GM19324 (cell line): ENCODE data around the gene CDH5.

ENCODE experiments used
- ATAC-seq: cut with Tn5 transposase; IDR thresholded peaks from one replicate; pipeline ENCODE4 v1.9.1; 2021; ENCODE audit warnings: mild to moderate bottlenecking, moderate library complexity; ENCODE audit not compliant: unreplicated experiment, low FRiP score

CDH5 gene

GRCh38 chr16:66388350-66389139 lies 22.1 kb downstream of the CDH5 start:
- no peak for ATAC-seq

DNA sequence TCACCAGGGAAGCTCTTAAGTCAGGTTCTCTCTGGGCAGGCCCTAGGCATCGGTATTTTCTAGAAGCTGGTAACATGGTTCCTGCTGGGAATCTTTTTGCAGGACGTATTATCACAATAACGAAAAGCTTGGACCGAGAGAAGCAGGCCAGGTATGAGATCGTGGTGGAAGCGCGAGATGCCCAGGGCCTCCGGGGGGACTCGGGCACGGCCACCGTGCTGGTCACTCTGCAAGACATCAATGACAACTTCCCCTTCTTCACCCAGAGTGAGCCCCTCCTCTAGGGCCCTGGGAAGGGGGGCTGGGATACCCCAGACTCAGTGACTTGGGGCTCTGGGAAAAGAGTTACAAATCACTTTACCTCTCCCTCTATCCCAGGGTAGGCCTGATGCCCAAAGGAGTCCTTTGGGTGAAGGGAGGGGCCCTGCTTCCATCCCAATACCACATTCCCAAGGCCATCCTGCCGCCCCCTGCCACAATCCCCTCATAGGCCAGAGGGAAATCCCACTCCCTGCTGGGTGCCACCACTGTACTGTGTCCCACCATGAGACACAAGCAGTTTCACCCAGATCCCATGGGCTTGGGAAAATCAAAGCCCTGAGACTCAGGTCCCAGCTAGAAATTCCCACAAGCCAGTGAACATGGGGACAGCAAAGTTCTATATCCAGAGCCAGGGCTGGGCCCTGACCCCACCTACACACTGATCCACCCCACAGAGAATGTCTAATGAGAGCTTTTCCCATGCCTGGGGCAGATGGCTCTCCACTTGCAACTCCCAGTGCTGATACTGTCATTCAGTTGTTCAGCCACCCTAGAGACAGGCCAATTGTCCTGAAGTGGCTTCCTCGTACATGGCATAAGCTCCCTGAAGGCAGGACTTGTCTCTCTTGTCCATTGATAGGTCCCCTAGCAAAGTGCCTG lies 23.0 kb downstream of the CDH5 start:
- ATAC-seq: no peak

GRCh38 chr16:66390346-66391108 lies 24.0 kb downstream of the CDH5 start:
- no peak for ATAC-seq

GRCh38 chr16:66391726-66392670 lies 25.5 kb downstream of the CDH5 start:
- ATAC-seq: no peak

DNA sequence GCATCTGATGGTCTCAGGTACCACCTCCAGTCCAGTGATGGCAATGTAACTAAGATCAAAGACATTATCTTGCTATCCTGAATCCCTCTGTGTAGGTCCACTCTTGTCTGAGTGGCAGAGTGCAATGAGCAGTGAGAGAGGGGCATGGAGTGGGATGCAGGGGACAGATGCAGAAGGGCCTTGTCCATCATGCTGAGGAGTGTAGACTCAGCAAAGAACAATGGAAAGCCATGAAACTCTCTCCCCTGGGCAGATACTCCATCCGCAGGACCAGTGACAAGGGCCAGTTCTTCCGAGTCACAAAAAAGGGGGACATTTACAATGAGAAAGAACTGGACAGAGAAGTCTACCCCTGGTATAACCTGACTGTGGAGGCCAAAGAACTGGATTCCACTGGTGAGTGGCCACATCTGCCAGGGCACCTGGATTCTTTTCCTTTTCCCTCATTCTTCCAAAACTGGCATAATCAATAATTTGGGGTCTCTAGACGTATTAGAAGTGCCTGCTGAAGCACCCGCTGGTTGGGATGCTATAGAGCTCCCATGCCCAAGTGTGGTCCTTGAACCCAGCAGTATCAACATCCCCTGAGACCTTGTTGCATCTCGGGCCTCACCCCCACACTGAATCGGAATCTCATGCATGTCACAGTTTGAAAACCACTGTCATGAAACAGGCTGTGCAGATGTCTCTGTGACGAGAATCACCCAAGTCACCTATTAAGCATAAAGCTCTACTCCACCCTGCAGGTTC lies 29.5 kb downstream of the CDH5 start:
- ATAC-seq: no peak

- no peak for ATAC-seq
Observed at GRCh38 chr16:66397736-66398433, 31.4 kb downstream of the CDH5 start.

- no peak for ATAC-seq
Observed at GRCh38 chr16:66399031-66399430, 32.5 kb downstream of the CDH5 start.

GRCh38 chr16:66399930-66400329 lies 33.4 kb downstream of the CDH5 start:
- no peak for ATAC-seq

DNA sequence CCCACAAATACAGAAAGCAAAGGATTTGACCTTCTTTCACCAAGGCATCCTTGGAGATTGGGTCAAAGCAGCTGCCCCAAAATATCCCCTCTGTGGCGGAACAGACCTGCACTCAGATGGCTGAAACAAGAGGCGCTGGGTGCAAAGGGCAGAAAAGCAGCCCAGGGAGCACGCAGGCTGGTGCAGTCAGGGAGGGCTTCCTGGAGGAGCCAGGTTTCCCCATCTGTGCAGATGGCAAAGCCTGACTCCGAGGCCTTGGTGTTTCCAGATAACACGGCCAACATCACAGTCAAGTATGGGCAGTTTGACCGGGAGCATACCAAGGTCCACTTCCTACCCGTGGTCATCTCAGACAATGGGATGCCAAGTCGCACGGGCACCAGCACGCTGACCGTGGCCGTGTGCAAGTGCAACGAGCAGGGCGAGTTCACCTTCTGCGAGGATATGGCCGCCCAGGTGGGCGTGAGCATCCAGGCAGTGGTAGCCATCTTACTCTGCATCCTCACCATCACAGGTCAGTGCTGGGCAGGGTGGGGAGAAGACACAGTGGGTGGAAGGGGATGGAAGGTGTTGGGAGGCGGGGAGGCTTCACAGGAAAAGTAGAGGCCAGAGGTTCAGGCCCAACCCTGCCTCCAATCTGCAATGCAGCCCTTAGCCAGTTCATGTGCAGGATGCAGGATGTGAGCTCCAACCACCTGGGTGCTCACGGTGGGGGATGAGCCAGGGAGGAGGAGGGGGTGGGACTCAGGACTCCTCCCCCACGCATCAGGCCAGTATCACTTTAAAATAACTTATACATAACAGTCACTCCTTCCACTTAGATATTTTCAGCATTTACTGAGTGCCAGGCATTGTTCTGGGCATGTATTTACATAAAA lies 34.3 kb downstream of the CDH5 start:
- ATAC-seq: no peak

- ATAC-seq: no peak
Observed at GRCh38 chr16:66401610-66402009, 35.1 kb downstream of the CDH5 start.

- no peak for ATAC-seq
Observed at GRCh38 chr16:66402166-66402565, 35.7 kb downstream of the CDH5 start.

DNA sequence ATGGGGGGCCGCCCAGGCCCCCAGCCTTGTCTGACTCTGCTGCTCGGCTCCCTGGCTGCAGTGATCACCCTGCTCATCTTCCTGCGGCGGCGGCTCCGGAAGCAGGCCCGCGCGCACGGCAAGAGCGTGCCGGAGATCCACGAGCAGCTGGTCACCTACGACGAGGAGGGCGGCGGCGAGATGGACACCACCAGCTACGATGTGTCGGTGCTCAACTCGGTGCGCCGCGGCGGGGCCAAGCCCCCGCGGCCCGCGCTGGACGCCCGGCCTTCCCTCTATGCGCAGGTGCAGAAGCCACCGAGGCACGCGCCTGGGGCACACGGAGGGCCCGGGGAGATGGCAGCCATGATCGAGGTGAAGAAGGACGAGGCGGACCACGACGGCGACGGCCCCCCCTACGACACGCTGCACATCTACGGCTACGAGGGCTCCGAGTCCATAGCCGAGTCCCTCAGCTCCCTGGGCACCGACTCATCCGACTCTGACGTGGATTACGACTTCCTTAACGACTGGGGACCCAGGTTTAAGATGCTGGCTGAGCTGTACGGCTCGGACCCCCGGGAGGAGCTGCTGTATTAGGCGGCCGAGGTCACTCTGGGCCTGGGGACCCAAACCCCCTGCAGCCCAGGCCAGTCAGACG lies 36.2 kb downstream of the CDH5 start:
- no peak for ATAC-seq

- ATAC-seq: no peak
Observed at GRCh38 chr16:66403531-66404145, 37.1 kb downstream of the CDH5 start.

GRCh38 chr16:66405057-66405783 lies 38.7 kb downstream of the CDH5 start:
- no peak for ATAC-seq

- ATAC-seq: peak; percentile 72
Observed at GRCh38 chr16:66406534-66407221, 40.2 kb downstream of the CDH5 start.
